ENCODE measurements around the gene SENP3. TPM values are rescaled to one million over a fixed set of nuclear protein-coding genes. Genes with fewer than 3 reads are reported as not detected.

Gene SENP3
- total RNA-seq, 4 donors from 2014 or later: 62.4 to 73.3 (median 66.3) TPM

- no peaks in the 10 kb centered on the region for H3K27me3 ChIP-seq
- peaks cover 33 to 34% of the 10 kb centered on the region in 2 donors for H3K36me3 ChIP-seq
- WGBS, 2 donors: 92% methylated on average over 13 of the region's 13 CpGs
- no peak for TF ChIP-seq POLR2A (IDR thresholded peaks at IDR 0.05)
- TF ChIP-seq, protein P1, sequence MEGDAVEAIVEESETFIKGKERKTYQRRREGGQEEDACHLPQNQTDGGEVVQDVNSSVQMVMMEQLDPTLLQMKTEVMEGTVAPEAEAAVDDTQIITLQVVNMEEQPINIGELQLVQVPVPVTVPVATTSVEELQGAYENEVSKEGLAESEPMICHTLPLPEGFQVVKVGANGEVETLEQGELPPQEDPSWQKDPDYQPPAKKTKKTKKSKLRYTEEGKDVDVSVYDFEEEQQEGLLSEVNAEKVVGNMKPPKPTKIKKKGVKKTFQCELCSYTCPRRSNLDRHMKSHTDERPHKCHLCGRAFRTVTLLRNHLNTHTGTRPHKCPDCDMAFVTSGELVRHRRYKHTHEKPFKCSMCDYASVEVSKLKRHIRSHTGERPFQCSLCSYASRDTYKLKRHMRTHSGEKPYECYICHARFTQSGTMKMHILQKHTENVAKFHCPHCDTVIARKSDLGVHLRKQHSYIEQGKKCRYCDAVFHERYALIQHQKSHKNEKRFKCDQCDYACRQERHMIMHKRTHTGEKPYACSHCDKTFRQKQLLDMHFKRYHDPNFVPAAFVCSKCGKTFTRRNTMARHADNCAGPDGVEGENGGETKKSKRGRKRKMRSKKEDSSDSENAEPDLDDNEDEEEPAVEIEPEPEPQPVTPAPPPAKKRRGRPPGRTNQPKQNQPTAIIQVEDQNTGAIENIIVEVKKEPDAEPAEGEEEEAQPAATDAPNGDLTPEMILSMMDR (IDR thresholded peaks at IDR 0.05): no peak
- H3K9me3 ChIP-seq: no peaks in the 10 kb centered on the region
- DNase-seq: no peak
- intact Hi-C loops (cut with DNase I): loop anchor here (2.0 kb wide), 1 partner anchor 45 kb away; the partner anchor contains the start of gene SENP3
- H3K27ac ChIP-seq: no peak overlapping the region
- no peak overlapping the region for H3K4me3 ChIP-seq (replicated peaks in 1 of 3)
- H3K4me1 ChIP-seq: no peaks in the 10 kb centered on the region
These were observed 45.7 kb upstream of the SENP3 start for GRCh38 chr17:7515911-7516610.

- no peak overlapping the region for H3K27ac ChIP-seq
- H3K4me3 ChIP-seq (replicated peaks in 1 of 3): no peak overlapping the region
- intact Hi-C loops (cut with DNase I): no loop called here
- H3K36me3 ChIP-seq: no peaks in the 10 kb centered on the region
- no peaks in the 10 kb centered on the region for H3K27me3 ChIP-seq
- DNase-seq: peak in 1 of 2 donors; percentile 14
- H3K4me1 ChIP-seq: no peaks in the 10 kb centered on the region
- no peaks in the 10 kb centered on the region for H3K9me3 ChIP-seq
- no peak for TF ChIP-seq POLR2A (IDR thresholded peaks at IDR 0.05)
- TF ChIP-seq, protein P1 (IDR thresholded peaks at IDR 0.05): peak in 4 of 6 experiments; percentile 4 to 42 (median 30)
- 38 to 47% methylated on average over 10 of the region's 10 CpGs for WGBS, 2 donors
These were observed 38.7 kb upstream of the SENP3 start for GRCh38 chr17:7523033-7523432.

GRCh38 chr17:7528842-7529241 is 32.9 kb upstream of the SENP3 start:
- H3K27me3 ChIP-seq: no peaks in the 10 kb centered on the region

DNA sequence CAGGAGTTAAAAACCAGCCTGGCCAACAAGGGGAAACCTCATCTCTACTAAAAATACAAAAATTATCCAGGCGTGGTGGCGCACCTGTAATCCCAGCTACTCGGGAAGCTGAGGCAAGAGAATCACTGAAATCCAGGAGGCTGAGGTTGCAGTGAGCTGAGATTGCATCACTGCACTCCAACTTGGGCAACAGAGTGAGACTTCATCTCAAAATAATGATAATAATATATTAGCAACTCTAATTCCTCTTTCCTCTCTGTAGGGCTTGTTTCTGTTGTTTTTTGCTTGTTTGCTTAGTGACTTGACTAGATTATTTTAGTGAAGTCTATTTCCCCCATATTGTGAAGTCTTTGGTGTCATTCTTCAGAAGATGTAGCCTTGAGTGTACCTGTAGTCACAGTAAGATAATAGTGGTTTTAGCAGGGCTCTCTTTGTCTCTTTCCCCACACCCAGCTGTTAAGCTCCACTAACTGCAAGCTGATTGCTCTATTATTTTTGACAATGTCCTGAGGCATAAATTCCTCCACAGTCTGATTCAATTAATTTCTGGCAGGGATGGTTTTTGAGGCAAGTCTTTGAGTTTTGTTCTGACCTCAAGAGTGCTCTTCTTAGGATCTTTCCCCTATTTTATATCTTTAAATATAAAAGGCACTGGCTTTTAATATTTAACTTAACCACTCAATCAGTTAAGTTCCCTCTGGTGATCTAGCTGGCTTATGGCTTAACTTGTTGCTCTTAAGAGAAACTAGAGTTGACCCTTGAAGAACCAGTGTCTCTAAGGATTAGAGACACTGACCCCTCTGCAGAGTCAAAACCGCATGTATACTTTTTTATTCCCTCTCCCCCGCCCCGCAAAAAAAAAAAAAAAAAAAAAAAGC is 31.5 kb upstream of the SENP3 start:
- DNase-seq: no peak
- 80 to 88% methylated on average over 6 of the region's 6 CpGs for WGBS, 2 donors
- no peak for TF ChIP-seq POLR2A (IDR thresholded peaks at IDR 0.05)
- TF ChIP-seq, protein P1 (IDR thresholded peaks at IDR 0.05): no peak
- Histone ChIP-seq H3K27ac (no peak overlapping the region), H3K4me1 (no peaks in the 10 kb centered on the region), H3K4me3 (replicated peaks in 1 of 3) (no peak overlapping the region), H3K9me3 (no peaks in the 10 kb centered on the region), H3K27me3 (no peaks in the 10 kb centered on the region), H3K36me3 (no peaks in the 10 kb centered on the region)
- intact Hi-C loops (cut with DNase I): no loop called here

More at GRCh38 chr17:7528842-7529241, 32.9 kb upstream of the SENP3 start:
- Histone ChIP-seq H3K4me3 (replicated peaks in 1 of 3) (no peak overlapping the region), H3K9me3 (no peaks in the 10 kb centered on the region), H3K27ac (no peak overlapping the region), H3K36me3 (no peaks in the 10 kb centered on the region), H3K4me1 (no peaks in the 10 kb centered on the region)
- no peak for DNase-seq
- intact Hi-C loops (cut with DNase I): no loop called here
- TF ChIP-seq, protein P1 (IDR thresholded peaks at IDR 0.05): no peak
- no peak for TF ChIP-seq POLR2A (IDR thresholded peaks at IDR 0.05)

DNA sequence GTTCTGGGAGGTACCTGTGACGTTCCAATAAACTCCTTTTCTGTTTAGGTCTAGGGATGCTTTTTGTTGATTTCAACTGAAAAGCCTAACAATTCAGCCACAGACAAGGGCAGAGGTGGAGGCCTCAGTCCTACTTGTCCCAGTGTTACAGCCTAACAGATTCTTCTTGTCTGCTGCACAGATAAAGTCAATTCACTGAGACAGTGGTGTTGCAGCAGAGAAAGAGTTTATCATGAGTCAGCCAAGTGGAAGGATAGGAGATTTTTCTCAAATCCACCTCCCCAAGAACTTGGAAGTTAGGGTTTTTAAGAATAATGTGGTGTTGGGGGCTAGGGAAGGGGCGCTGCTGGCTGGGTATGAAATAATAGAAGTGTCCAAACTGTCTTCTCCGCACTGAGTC is 23.7 kb upstream of the SENP3 start:
- 75 to 87% methylated on average over 3 of the region's 3 CpGs for WGBS, 2 donors
- H3K9me3 ChIP-seq: no peaks in the 10 kb centered on the region
- no peak for TF ChIP-seq POLR2A (IDR thresholded peaks at IDR 0.05)
- TF ChIP-seq, protein P1 (IDR thresholded peaks at IDR 0.05): no peak

More for the DNA sequence above, 23.7 kb upstream of the SENP3 start:
- no peak overlapping the region for H3K27ac ChIP-seq
- H3K4me3 ChIP-seq (replicated peaks in 1 of 3): no peak overlapping the region
- no peaks in the 10 kb centered on the region for H3K36me3 ChIP-seq
- no peaks in the 10 kb centered on the region for H3K4me1 ChIP-seq
- intact Hi-C loops (cut with DNase I): no loop called here
- H3K27me3 ChIP-seq: no peaks in the 10 kb centered on the region
- DNase-seq: no peak
